Gastrocnemius medialis (tissue), 4 donors: ENCODE results near the gene MTF1.

ENCODE experiments used
- CTCF ChIP-seq, 5 experiments: fragments of 450-650 bp in 3 of 5; fragments of 200-600 bp in 2 of 5; sonication (generic) in 2 of 5; IDR thresholded peaks in 4 of 5; conservative IDR thresholded peaks in 1 of 5; 1 replicate in 4 of 5; 2 replicates in 1 of 5; pipeline ENCODE4 v1.5.1; 2016 to 2019; ENCODE audit warnings: antibody characterized with exemption in 5 of 5, mild to moderate bottlenecking in 3 of 5, moderate library complexity in 3 of 5
- POLR2A ChIP-seq, 2 donors: fragments of 450-650 bp; IDR thresholded peaks; one replicate each; pipeline ENCODE4 v1.6.1; 2017; ENCODE audit warnings: antibody characterized with exemption in 2 of 2, mild to moderate bottlenecking in 2 of 2, moderate library complexity in 2 of 2

DNA sequence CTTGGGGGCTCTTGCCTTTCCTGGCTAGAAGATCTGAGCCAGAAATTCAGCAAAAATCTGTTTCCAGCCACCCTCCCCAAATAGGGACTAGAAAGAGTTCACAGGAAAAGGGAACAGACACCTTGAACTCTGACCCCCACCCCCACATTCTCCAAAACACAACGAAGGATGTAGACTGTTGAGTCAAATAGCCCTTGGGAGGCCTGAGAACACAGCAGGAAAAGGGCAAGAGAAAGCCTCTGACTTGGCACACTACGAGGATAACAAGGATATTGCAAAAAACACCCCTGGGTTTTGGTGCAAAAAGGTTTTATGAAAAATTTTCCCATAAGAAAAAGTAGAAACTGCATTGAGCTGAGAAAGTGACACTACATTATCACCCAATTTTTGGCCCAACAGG is 49.5 kb downstream of the MTF1 start:
- TF ChIP-seq CTCF (IDR thresholded peaks at IDR 0.05 in 4 of 5, conservative IDR thresholded peaks at IDR 0.05 in 1 of 5): no peak
- no peak for TF ChIP-seq POLR2A (IDR thresholded peaks at IDR 0.05)
